ENCODE results near the gene RBM4B.
"Not testable (repeated sequence)": the region's sequence is repeated elsewhere in the genome, so short reads cannot be mapped to it uniquely, and the experiment has no call there.

The RBM4B gene

GRCh38 chr11:66677599-66678375, at the start of gene RBM4B:
Gene RBM4B (minus strand): TSS chr11:66677887. CDS start chr11:66677079, 808 bp downstream.
- in situ Hi-C loops (cut with HindIII; ENCODE audit: low sequenced_read_pairs): loop anchor here (5.0 kb wide), 1 partner anchor 55 kb away; no protein-coding TSS in a partner anchor
- peak within 1 kb of the TSS; percentile 71 for H3K4me3 ChIP-seq (ENCODE audit: low read depth, low read length)
- TF ChIP-seq CTCF (IDR thresholded peaks at IDR 0.05; ENCODE audit: low read depth, low read length, missing control alignments): no peak
- peak; percentile 85 for DNase-seq (ENCODE audit: low read depth)

DNA sequence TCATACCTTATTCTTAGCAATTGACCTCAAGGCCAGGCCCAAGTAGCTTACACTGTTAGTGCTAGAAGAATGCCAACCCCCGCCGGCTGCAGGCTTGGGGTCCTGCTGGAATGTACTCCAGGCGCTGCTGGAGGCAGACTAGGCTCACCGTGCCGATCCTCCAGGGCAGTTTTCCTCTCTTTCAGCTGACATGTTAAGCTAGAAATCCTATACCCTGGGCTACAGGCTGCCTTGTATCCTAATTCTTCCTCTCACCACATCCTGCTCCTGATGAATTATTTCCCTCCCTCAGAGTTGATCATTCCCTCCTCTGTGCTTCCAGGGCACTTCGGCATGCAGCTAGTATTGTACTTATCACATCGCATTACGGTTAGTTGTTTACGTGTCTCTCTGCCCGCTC, 48.0 kb upstream of the RBM4B start:
- no peak overlapping the region for H3K4me3 ChIP-seq (ENCODE audit: low read depth, low read length)
- no peak for TF ChIP-seq CTCF (IDR thresholded peaks at IDR 0.05; ENCODE audit: low read depth, low read length, missing control alignments)
- DNase-seq (ENCODE audit: low read depth): no peak
- in situ Hi-C loops (cut with HindIII; ENCODE audit: low sequenced_read_pairs): no loop called here

DNA sequence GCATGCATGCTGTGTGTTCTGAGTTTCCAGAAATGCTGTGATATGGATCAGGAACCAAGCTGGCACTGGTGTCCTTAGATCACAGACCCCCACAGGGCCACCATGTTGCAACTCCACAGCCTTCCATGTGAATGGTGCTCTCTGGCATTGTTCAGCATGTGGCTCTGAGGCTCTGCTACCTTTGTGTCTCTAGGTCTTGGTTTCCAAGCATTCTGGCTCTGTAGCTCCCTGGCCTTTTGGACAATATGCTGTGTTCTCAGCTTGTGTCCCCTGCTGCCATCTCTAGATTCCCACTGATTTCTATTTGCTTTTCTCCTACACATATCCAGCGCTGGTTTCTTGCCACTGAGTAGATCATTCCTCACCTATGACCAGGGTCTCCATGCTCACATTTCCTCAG, 47.4 kb upstream of the RBM4B start:
- no peak overlapping the region for H3K4me3 ChIP-seq (ENCODE audit: low read depth, low read length)
- in situ Hi-C loops (cut with HindIII; ENCODE audit: low sequenced_read_pairs): no loop called here
- no peak for TF ChIP-seq CTCF (IDR thresholded peaks at IDR 0.05; ENCODE audit: low read depth, low read length, missing control alignments)
- no peak for DNase-seq (ENCODE audit: low read depth)

- in situ Hi-C loops (cut with HindIII; ENCODE audit: low sequenced_read_pairs); H3K4me3 ChIP-seq (ENCODE audit: low read depth, low read length); DNase-seq (ENCODE audit: low read depth): not testable (repeated sequence)
Measured at GRCh38 chr11:66724167-66724566, 46.5 kb upstream of the RBM4B start.

DNA sequence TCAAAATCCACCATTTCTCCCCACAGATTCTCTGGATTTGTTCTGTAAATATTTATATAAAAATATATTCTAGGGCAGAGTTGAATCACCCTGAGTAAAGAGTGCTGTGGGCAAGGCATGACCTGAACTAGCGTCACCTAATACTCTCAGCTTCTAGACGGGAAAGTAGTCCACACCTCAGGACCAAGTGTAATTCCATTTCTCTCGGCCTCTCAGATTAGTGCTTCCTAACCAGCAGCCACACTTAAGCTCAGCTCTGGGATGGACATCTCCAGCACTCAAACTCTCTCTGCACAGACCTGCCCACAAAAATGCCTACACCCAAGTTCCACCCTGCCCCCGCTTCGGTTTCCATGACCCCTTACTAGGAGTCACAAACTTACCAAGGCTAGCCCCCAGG, 46.0 kb upstream of the RBM4B start:
- TF ChIP-seq CTCF (IDR thresholded peaks at IDR 0.05; ENCODE audit: low read depth, low read length, missing control alignments): no peak
- DNase-seq (ENCODE audit: low read depth): no peak
- in situ Hi-C loops (cut with HindIII; ENCODE audit: low sequenced_read_pairs): no loop called here
- no peak overlapping the region for H3K4me3 ChIP-seq (ENCODE audit: low read depth, low read length)

- no peak overlapping the region for H3K4me3 ChIP-seq (ENCODE audit: low read depth, low read length)
- TF ChIP-seq CTCF (IDR thresholded peaks at IDR 0.05; ENCODE audit: low read depth, low read length, missing control alignments): no peak
- no peak for DNase-seq (ENCODE audit: low read depth)
- in situ Hi-C loops (cut with HindIII; ENCODE audit: low sequenced_read_pairs): no loop called here
Measured at GRCh38 chr11:66722745-66723651, 45.3 kb upstream of the RBM4B start.

GRCh38 chr11:66721939-66722338, 44.3 kb upstream of the RBM4B start:
- no peak overlapping the region for H3K4me3 ChIP-seq (ENCODE audit: low read depth, low read length)
- DNase-seq (ENCODE audit: low read depth): no peak
- no peak for TF ChIP-seq CTCF (IDR thresholded peaks at IDR 0.05; ENCODE audit: low read depth, low read length, missing control alignments)
- in situ Hi-C loops (cut with HindIII; ENCODE audit: low sequenced_read_pairs): no loop called here

All from astrocyte of the cerebellum (primary cell).